ENCODE data around the gene KCNE2.

KCNE2 gene, protein sequence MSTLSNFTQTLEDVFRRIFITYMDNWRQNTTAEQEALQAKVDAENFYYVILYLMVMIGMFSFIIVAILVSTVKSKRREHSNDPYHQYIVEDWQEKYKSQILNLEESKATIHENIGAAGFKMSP

DNA sequence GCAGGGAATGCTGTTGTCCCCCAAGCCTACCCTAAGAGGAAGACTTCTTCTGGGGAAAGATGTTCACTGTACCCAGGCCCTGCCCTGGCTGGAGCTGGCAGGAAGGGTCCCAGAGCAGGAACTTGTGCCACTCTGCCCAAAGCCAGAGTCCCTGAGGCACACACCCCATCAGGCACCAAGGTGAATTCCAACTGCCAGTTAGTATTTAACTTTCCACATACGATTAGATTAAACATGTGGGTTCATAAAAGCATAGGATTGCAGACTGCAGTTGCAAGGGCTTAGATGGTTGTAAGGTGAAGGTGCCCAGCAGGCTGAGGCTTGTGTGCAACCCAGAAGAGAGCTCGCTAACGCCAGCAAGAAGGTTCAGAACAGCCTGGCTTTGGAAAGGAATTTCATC is at the start of gene KCNE2:
Gene KCNE2 (plus strand): TSS at position 274 of the 400 bp plus-strand sequence. CDS start 6,473 bp downstream, outside the sequence.
- no peak for DNase-seq

GRCh38 chr21:34319585-34319984 is 44.2 kb upstream of the KCNE2 start:
- DNase-seq: no peak

DNA sequence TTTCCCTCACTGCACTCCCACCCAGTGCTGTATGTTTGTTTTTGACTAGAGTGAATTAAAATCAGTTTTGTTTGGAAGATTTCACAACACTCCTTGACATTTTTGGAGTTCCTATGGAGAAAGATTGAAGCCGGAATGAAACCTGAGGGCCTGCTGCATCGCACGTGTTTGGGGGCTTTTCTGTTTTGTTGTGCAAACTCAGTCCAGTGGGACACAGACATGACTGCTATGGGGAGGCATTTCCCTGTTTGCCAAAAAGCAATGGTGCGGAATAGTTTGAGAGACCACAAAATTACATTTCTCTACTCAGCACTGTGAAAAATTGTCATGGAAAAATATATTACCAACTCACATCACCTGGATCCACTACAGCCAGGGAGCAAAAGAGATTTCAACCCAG is 43.8 kb upstream of the KCNE2 start:
- no peak for DNase-seq

GRCh38 chr21:34330055-34330454 is 33.8 kb upstream of the KCNE2 start:
- no peak for DNase-seq

DNA sequence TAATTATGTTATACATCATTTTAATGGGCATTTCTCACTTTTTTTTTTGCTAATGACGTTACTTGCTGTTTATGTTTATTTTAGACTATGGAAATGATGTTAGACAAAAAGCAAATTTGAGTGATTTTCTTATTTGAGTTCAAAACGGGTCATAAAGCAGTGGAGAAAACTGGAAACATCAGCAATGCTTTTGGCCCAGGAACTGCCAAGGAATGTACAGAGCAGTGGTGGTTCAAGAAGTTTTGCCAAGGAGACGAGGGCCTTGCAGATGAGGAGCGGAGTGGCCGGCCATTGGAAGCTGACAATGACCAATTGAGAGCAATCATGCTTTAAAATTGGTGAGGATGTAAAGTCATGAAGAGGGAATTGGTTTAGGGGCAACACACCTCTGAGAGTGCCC is 32.1 kb upstream of the KCNE2 start:
- DNase-seq: no peak

- DNase-seq: no peak
Observed at GRCh38 chr21:34332347-34332746, 31.5 kb upstream of the KCNE2 start.

GRCh38 chr21:34333121-34333739 is 30.6 kb upstream of the KCNE2 start:
- no peak for DNase-seq

DNA sequence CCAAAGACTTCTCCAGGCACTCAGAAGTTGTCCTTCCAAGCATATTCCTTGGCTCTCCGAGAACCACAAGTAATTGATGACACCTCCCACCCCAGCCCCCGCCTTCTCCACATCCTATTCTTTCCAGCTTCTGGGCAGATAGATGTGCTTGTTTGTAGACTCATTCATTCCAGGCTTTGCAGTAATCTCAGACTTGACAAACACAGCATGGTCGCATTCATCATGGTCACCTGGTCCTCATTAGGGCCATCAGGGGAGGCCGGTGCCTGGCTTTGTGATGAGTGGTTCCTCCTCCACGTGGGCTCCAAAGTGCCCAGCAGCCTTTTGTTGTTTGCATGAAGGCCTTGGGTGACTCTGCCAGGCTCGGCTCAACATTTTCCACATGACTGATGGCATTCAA is 28.5 kb upstream of the KCNE2 start:
- DNase-seq: no peak

- DNase-seq: no peak
Observed at GRCh38 chr21:34336245-34336644, 27.6 kb upstream of the KCNE2 start.

GRCh38 chr21:34336756-34337391 is 26.9 kb upstream of the KCNE2 start:
- DNase-seq: no peak

DNA sequence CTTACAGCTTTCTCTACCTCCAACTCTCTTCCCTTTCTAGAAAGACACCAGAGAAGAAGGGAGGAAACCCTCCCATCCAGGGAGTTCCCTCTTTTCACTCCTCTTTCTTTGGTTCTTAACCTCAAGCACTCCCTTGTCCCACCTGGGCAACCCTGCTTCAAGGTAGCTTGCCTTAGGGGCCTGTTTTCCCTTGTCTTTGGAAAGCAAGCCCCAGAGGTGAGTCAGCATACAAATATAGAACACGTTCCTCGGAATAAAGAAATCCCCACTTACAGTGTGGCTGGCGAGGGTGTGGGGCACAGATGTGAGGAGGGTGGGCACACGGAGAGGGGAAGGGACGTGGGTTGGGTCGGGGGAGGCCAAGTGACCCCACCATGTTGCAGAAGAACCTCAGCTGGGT is 26.1 kb upstream of the KCNE2 start:
- no peak for DNase-seq

DNA sequence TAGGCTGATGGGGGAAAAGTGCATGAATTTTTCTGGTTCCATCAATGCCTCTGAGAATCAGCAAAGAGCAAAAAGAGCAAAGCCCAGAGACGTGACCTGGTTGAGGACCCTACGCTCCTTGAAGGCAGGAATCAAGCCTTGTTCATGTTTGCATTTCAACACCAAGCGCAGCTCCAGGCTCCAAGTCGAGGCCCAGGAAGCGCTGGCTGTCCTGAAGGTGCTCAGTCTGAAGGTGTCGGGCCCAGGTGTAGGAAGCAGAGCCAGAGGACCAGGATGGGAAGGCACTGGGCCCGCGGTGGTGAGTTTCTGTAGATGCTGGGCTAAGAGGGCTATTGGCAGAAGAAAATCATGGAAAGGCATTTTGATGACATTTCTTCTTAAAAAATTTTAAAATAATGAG is 25.6 kb upstream of the KCNE2 start:
- DNase-seq: no peak

- no peak for DNase-seq
Observed at GRCh38 chr21:34340061-34340460, 23.7 kb upstream of the KCNE2 start.

- DNase-seq: no peak
Observed at GRCh38 chr21:34342476-34342875, 21.3 kb upstream of the KCNE2 start.

DNA sequence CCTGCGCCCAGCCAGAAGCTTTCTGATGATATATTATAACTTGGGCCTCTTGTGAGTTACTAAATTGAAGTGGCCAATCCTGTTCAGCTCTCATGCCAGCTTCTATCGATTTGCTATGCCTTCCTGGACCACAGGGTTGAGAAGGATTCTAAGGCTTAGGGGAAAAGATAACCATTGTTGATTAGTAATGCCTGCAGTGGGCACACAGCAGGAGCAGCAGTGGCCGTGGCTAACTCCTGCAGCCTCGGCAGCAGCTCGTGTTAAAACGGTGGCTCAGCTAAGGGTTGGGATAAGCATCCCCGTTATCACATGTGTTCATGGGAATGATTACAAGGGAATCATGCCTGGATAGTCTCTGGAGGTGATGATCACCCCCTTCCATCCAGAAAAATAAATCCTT is 20.5 kb upstream of the KCNE2 start:
- no peak for DNase-seq

- DNase-seq: no peak
Observed at GRCh38 chr21:34343838-34344381, 19.9 kb upstream of the KCNE2 start.

- DNase-seq: no peak
Observed at GRCh38 chr21:34344584-34344983, 19.2 kb upstream of the KCNE2 start.

GRCh38 chr21:34345091-34345871 is 18.5 kb upstream of the KCNE2 start:
- no peak for DNase-seq

DNA sequence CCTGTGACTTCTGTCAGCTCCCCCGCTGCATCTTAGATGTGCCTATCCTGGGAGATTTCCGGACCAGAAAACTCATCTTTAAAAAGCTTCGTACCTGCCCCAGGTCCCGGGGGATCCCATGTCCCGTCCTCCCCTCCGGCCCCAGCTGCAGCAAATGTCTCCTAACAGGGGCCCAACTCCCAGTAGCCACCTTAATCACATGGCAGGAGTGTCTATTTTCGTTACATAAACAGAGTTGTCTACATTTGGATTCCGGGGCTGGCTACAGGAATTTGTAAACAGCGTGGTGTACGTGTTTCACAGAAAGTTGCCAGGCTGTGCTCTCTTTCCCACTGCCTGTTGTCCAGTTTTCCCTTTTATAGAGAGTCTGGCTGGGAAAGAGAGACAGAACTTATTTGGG is 17.9 kb upstream of the KCNE2 start:
- no peak for DNase-seq

- no peak for DNase-seq
Observed at GRCh38 chr21:34348890-34349519, 14.8 kb upstream of the KCNE2 start.

GRCh38 chr21:34351786-34352241 is 12.0 kb upstream of the KCNE2 start:
- DNase-seq: peak; percentile 18

- no peak for DNase-seq
Observed at GRCh38 chr21:34352556-34352955, 11.2 kb upstream of the KCNE2 start.

DNA sequence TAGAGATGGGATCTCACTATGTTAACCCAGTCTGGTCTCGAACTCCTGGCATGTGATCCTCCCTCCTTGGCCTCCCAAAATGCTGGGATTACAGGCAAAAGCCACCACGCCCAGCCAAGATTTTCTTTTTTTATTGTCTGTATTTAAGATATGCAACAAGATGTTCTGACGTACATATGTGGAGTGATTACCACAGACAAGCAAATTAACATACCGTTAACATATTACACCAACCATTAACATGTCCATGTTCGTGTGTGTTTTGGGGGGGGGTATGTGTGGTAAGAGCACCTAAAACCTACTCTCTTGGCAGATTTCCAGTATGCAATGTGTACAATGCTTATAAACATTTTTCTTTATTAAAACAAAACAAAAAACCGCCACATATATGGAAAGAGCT is 10.6 kb upstream of the KCNE2 start:
- DNase-seq: no peak

Measured in activated gamma-delta T cell treated with Interleukin-2 at 50 U/mL for 16 hours (primary cell).